Stimulated activated naive CD4-positive, alpha-beta T cell (primary cell): Measurements from ENCODE around the gene CHIC2.
"Not testable (repeated sequence)": the region's sequence is repeated elsewhere in the genome, so short reads cannot be mapped to it uniquely, and the experiment has no call there.

ENCODE experiments used
- DNase-seq, 6 experiments: peaks; one replicate each; lab custom pipeline; 2025; lab: John Stamatoyannopoulos, UW

CHIC2 gene

DNA sequence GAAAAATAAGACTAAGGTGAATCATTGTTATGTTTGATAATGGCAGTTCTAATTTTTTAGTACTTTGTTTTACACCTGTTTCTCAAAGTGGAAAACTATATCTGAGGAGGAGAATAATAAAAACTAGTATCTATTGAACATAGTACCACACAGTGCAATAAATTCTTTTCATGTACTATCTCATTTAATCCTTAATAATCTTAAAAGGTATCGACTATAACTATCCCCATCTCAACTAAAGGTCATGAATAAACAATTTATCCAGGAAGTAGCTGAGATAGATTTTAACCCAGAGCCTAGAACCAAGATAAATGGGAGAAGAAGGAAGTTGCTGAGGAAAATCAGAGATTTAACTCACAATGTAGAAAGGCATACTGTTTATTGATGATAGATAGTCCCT is 2.5 kb downstream of the CHIC2 start:
- no peak for DNase-seq

GRCh38 chr4:54061067-54061466 is 3.3 kb downstream of the CHIC2 start:
- no peak for DNase-seq

DNA sequence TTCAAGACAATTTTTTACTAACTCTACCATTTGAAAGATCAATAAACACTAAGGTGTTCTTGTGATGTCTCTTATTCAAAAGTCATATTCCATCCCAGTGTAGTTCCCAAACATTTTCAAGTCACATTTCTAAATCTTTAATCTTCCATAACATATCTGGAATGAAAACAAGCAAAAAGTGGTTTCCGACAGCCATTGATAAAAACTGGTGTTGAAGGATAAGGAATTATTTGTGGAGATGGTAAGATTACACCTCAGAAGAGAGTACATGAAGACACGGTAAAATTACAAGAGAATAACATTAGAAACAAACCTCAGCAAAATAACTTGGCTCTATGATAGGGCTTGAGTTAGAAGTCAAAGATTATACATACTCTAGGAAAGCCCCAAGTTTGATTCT is 4.3 kb downstream of the CHIC2 start:
- DNase-seq, result no peak

DNA sequence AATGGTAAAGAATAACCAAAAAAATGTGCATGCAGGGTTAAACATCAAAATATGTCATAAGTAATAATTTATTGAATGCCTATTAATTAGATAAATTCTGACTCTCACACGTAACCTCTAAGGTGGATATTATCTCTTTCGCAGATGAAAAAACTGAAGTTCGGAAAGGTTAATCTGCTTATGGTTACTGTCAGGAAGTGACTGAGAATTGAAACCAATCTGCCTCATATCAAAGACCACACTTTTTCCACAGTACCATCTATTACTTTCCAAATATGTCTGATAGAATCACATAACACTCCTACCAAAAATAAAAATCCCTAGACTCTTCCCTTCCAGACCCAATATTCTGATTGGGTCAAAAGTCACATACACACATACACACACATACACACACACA is 6.2 kb downstream of the CHIC2 start:
- DNase-seq, result peak in 1 of 6 experiments; percentile 19

- DNase-seq, result peak in 2 of 6 experiments; percentile 11 to 34
Observed at GRCh38 chr4:54056360-54056759, 8.0 kb downstream of the CHIC2 start.

DNA sequence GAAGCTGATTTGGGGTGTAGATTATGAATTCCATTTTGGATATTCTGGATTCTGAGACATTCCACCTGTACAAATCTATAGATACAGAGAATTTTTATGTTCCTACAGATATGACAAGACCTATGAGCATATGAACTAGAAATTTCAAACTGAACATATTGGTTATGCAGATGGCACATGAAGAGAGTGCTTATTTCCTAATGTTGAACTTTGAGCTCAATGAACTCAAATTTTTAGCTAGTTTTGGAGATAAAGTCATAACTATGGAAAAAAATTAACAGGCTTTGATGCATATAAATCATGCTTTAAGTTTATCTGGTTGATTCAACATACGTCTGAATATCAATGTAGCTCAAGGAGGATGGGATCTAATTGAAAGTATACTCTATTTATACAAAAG is 8.9 kb downstream of the CHIC2 start:
- DNase-seq, result no peak

DNA sequence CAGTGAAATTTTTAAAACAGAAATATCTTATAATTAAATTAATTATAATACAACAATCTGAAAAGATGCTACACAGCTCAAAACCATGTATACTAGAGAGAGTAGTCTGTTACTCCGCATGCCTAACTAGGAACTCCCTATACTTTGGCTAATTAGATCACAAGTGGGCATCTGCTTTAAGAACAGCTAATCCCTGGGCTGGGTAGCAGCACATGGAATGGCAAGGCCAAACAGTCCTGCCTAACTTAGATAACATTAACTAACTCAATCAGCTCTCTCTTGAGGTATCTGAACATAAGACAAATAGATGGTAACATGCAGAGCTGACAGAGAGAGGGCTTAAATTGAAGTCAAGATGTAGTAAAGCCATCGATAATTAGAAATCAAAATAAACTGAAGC is 9.9 kb downstream of the CHIC2 start:
- DNase-seq, result no peak

GRCh38 chr4:54053322-54053721 is 11.1 kb downstream of the CHIC2 start:
- DNase-seq, result not testable (repeated sequence)

GRCh38 chr4:54050214-54050904 is 14.0 kb downstream of the CHIC2 start:
- no peak for DNase-seq

GRCh38 chr4:54043630-54044029 is 20.8 kb downstream of the CHIC2 start:
- DNase-seq, result not testable (repeated sequence)

DNA sequence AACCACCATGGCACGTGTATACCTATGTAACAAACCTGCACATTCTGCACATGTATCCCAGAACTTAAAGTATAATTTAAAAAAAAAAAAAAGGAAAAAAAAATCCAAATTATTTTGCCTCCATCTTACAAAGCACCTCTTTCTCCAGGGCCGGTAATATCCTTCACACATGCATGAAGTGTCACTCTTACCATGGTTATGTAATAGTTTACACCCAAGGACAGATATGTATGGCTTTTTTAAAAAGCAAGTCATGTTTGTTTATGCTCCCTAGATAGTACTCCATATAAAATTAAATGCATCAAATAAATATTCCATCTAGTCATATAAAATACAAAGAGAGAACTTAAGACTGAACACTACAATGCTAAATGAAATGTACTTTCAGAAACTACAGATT is 22.5 kb downstream of the CHIC2 start:
- DNase-seq, result no peak

DNA sequence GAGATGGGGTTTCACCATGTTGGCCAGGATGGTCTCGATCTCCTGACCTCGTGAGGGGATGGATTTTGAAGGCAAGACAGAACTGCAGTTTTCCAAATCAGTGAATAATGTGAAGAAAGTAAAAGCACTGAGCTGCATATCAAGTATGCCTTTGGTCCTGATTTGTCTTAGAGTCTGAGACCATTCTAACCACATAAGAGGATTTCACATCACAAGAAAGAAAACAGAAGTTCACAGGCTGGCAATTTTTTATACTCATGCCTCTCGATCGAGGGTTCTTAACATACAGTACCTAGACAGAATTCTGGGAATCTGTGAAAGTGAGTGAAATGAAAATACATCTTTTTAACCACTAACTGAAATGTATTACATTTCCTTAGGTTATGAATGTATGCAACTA is 23.3 kb downstream of the CHIC2 start:
- peak in 2 of 6 experiments; percentile 7 to 27 for DNase-seq

GRCh38 chr4:54038056-54038455 is 26.3 kb downstream of the CHIC2 start:
- no peak for DNase-seq

GRCh38 chr4:54036184-54036583 is 28.2 kb downstream of the CHIC2 start:
- no peak for DNase-seq

GRCh38 chr4:54032558-54033135 is 31.8 kb downstream of the CHIC2 start:
- DNase-seq, result no peak

DNA sequence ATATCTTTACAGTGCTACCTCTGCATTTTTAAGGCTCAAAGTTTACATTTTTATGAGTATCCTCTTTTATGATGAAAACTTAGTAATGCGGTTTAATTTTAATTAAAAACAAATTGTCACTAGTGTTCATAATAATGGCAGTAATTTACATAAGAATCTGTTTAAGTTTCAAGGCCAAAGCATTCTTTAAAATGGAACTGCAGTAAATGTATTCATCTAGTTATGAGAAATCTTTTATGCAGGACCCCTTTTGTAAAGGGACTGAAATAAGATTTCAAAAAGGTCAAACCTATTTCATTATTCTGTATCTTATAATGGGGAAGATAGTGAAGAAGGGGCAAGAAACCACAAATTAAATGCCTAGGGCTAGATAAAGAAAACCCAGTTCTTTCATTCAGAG is 37.1 kb downstream of the CHIC2 start:
- DNase-seq, result no peak

- DNase-seq, result no peak
Observed at GRCh38 chr4:54025582-54025981, 38.8 kb downstream of the CHIC2 start.

DNA sequence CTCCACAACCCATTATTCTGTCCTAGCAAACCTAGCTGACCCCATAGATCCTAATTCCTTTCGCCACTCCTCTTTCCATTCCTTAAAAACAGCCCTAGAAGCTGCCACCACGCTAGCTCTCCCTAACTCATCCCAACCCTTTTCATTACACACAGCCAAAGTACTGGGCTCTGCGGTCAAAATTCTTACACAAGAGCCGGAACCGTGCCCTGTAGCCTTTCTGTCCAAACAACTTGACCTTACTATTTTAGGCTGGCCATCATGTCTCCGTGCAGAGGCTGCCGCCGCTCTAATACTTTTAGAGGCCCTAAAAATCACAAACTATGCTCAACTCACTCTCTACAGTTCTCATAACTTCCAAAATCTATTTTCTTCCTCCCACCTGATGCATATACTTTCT is 41.4 kb downstream of the CHIC2 start:
- DNase-seq, result not testable (repeated sequence)

DNA sequence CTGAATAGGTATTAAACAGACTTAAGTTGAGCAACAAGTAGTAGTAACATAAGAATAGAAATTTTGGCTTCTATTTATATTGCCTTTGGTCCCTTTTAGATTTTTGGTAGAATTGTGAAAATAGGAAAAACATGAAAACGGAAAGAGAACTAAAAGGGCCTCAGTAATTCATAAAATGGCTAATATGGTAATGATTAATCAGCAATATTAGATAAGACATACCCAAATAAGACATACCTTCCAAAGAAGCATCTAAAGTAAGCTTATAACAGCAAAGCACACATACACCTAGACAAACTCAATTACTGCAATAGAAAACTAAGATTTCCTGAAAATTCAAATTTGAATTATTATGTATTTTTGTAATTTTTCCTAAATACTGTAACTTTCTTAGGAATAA is 46.4 kb downstream of the CHIC2 start:
- DNase-seq, result no peak

DNA sequence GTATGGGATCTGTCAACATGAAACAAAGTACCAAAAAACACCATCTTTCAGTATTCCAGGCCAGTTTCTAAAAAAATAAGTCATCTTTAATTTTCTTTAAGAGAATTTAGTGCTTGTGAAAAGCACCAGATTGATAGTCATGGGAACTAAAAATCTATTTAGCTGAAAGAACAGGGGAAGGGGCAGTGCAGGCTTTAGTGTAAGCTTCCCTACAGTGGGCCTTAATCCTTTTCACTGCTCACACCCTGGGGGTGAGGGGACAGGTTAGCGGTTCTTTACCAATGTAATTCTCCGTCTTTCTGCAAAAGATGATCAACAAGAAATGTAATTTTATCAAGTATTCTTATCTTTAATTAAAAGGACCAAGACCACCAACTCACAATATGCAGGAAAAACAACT is 47.1 kb downstream of the CHIC2 start:
- no peak for DNase-seq

GRCh38 chr4:54016504-54016903 is 47.9 kb downstream of the CHIC2 start:
- DNase-seq, result no peak

DNA sequence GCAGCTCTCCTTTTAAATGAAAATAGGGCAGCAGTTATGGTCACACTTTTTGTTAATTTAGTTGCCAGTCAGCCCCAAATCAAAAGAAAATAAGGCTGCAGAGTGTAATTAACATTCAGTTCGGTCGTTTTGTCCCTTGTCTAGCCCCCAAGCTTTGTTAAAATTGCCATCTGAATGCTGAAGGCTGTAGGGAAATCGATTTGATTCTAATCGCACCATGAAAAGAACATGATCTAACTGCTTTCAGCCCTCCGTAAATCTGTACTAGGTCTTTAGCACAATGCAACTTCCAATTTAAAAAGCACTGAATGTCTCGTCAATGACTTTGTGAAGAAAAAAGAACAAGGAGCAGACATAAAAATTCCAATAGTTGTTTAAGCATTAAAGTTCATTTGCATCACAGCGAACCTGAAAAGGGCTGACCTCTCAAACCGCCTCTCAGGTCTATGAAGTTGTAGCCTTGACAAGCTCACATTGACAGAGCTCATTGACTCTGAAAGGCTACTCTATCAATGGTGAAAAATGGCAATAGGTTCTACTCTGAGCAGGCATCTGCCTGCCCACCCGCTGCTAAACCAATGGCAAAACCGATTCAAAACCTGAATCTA is 48.9 kb downstream of the CHIC2 start:
- DNase-seq, result no peak

GRCh38 chr4:54014666-54015160 is 49.7 kb downstream of the CHIC2 start:
- DNase-seq, result no peak
